Uterus (tissue), 2 donors: ENCODE results near the gene DND1.
"Not testable (repeated sequence)": the region's sequence is repeated elsewhere in the genome, so short reads cannot be mapped to it uniquely, and the experiment has no call there.

Experiments
- CTCF ChIP-seq, 4 experiments: fragments of 200-600 bp in 2 of 4; fragments of 450-650 bp in 2 of 4; sonication (generic) in 2 of 4; IDR thresholded peaks; one replicate each; pipeline ENCODE4 v1.5.1; 2016 to 2019; ENCODE audit warnings: antibody characterized with exemption in 4 of 4, mild to moderate bottlenecking in 2 of 4, moderate library complexity in 1 of 4
- POLR2A ChIP-seq, 2 donors: fragments of 450-650 bp; IDR thresholded peaks; one replicate each; pipeline ENCODE4 v1.6.1; 2016; ENCODE audit warnings: antibody characterized with exemption in 2 of 2, mild to moderate bottlenecking in 1 of 2, moderate library complexity in 1 of 2

- not testable (repeated sequence) for TF ChIP-seq CTCF, POLR2A (IDR thresholded peaks at IDR 0.05)
These were observed 47.4 kb upstream of the DND1 start for GRCh38 chr5:140720738-140721137.
